GM12878 (cell line): ENCODE data around the gene OR7A17. TPM values are rescaled to one million over a fixed set of nuclear protein-coding genes. Genes with fewer than 3 reads are reported as not detected.

Experiments used
- ATAC-seq: fragments of 200-7000 bp; cut with Tn5 transposase; 3 replicates; pipeline ENCODE4 v1.9.1; 2020; ENCODE audit warnings: mild to moderate bottlenecking, moderate library complexity
- BruUV-seq: library from RNA; stranded (reverse); fragments of 400-500 nt; replicated peaks from 2 replicates; lab custom pipeline; 2021; lab: Mats Ljungman, UMichigan
- CTCF ChIA-PET: fragments of 300-600 bp; sonication (Branson Sonifier 250); formaldehyde crosslinking; extraction: SDS; loops from one replicate; lab custom pipeline; 2021; ENCODE audit warnings: inconsistent platforms; lab: Yijun Ruan, JAX
- POLR2A ChIA-PET: fragments of 350-600 bp; formaldehyde crosslinking; extraction: SDS; loops from one replicate; lab custom pipeline; 2021; ENCODE audit warnings: inconsistent platforms; lab: Charles Lee
- RAD21 ChIA-PET: fragments of 300-600 bp; sonication (Branson Sonifier 250); formaldehyde crosslinking; loops from one replicate; lab custom pipeline; 2023; ENCODE audit warnings: antibody characterized with exemption; ENCODE audit not compliant: unreplicated experiment; lab: Charles Lee
- SMC1A ChIA-PET: fragments of 300-600 bp; sonication (Branson Sonifier 250); formaldehyde crosslinking; loops from one replicate; lab custom pipeline; 2023; ENCODE audit not compliant: unreplicated experiment, uncharacterized antibody; lab: Charles Lee
- DNase-seq: peaks from one replicate; pipeline ENCODE4 v3.0.0-alpha.2; 2011; ENCODE audit warnings: low read depth, low spot score
- FAIRE-seq: peaks from 3 replicates; lab custom pipeline; 2011; peaks lifted over from hg19 to GRCh38; lab: Jason Lieb, UNC
- H2AFZ ChIP-seq: 2 replicates; pipeline ENCODE4 v1.6.0; 2011; ENCODE audit warnings: low read depth, low read length, control low read depth; ENCODE audit not compliant: control insufficient read depth
- H3K27ac ChIP-seq: 2 replicates; pipeline ENCODE4 v1.5.1; 2011; ENCODE audit warnings: control low read depth; ENCODE audit not compliant: control insufficient read depth, insufficient read depth
- H3K27me3 ChIP-seq, 2 experiments: replicated peaks in 1 of 2; 2 replicates each; pipeline versions ENCODE4 v1.6.0 to v1.6.1; 2011; ENCODE audit warnings: low read length in 1 of 2; ENCODE audit not compliant: control insufficient read depth in 2 of 2, insufficient read depth in 2 of 2
- H3K36me3 ChIP-seq, 2 experiments: 2 replicates each; pipeline ENCODE4 v1.5.1; 2011; ENCODE audit warnings: low read length in 1 of 2; ENCODE audit not compliant: control insufficient read depth in 2 of 2, insufficient read depth in 2 of 2
- H3K4me1 ChIP-seq: 2 replicates; pipeline ENCODE4 v1.6.1; 2011; ENCODE audit warnings: mild to moderate bottlenecking, low read length, moderate library complexity, mixed read lengths; ENCODE audit not compliant: control insufficient read depth, insufficient read depth
- H3K4me2 ChIP-seq: 2 replicates; pipeline ENCODE4 v1.6.0; 2011; ENCODE audit warnings: control low read depth; ENCODE audit not compliant: control insufficient read depth, insufficient read depth
- H3K4me3 ChIP-seq: fragments of 200-600 bp; sonication (generic); 2 replicates; pipeline ENCODE4 v1.5.1; 2016
- H3K79me2 ChIP-seq: 2 replicates; pipeline ENCODE4 v1.6.0; 2011; ENCODE audit warnings: low read length; ENCODE audit not compliant: control insufficient read depth, insufficient read depth
- H3K9ac ChIP-seq: 2 replicates; pipeline ENCODE4 v1.8.0; 2011; ENCODE audit warnings: low read length, control low read depth, mixed read lengths; ENCODE audit not compliant: control insufficient read depth, insufficient read depth
- H3K9me3 ChIP-seq: replicated peaks from 3 replicates; pipeline ENCODE4 v1.5.1; 2011; ENCODE audit warnings: mild to moderate bottlenecking, low read length; ENCODE audit not compliant: control insufficient read depth, insufficient read depth
- H4K20me1 ChIP-seq: 2 replicates; pipeline ENCODE4 v1.6.0; 2011; ENCODE audit not compliant: control insufficient read depth, insufficient read depth
- ATF2 ChIP-seq: IDR thresholded peaks from 2 replicates; pipeline ENCODE4 v1.6.1; 2012; ENCODE audit warnings: low read length, inconsistent platforms
- BCL3 ChIP-seq: IDR thresholded peaks from 2 replicates; pipeline ENCODE4 v1.6.1; 2011; ENCODE audit warnings: borderline replicate concordance, low read depth, mild to moderate bottlenecking, moderate library complexity, low read length; ENCODE audit not compliant: insufficient read depth, poor library complexity, severe bottlenecking
- CBX5 ChIP-seq: sonication (generic); IDR thresholded peaks from 2 replicates; pipeline ENCODE4 v1.6.1; 2016; ENCODE audit warnings: low read depth, moderate library complexity, mild to moderate bottlenecking, inconsistent platforms
- EED ChIP-seq: sonication (generic); IDR thresholded peaks from 2 replicates; pipeline ENCODE4 v1.6.1; 2016; ENCODE audit warnings: antibody characterized with exemption, low read depth
- ELK1 ChIP-seq: IDR thresholded peaks from 2 replicates; pipeline ENCODE4 v1.6.1; 2012; ENCODE audit warnings: low read depth, low read length, improper control_type of control experiment
- IKZF1 ChIP-seq: fragments of 450-650 bp; conservative IDR thresholded peaks from 2 replicates; pipeline ENCODE4 v1.6.1; 2017; ENCODE audit warnings: antibody characterized with exemption, mild to moderate bottlenecking
- MTA2 ChIP-seq: fragments of 450-650 bp; IDR thresholded peaks from 2 replicates; pipeline ENCODE4 v1.6.1; 2016; ENCODE audit warnings: low read depth, mild to moderate bottlenecking, moderate library complexity
- NR2C1 ChIP-seq: fragments of 450-650 bp; IDR thresholded peaks from 2 replicates; pipeline ENCODE4 v1.6.1; 2017; ENCODE audit warnings: antibody characterized with exemption, mild to moderate bottlenecking, moderate library complexity
- POU2F2 ChIP-seq: IDR thresholded peaks from 3 replicates; pipeline ENCODE4 v1.6.1; 2011; ENCODE audit warnings: low read depth, mild to moderate bottlenecking, low read length, borderline replicate concordance
- RAD21 ChIP-seq: IDR thresholded peaks from 2 replicates; pipeline ENCODE4 v1.6.1; 2011; ENCODE audit warnings: mild to moderate bottlenecking, low read depth, low read length, moderate library complexity; ENCODE audit not compliant: insufficient read depth
- REST ChIP-seq: IDR thresholded peaks from 2 replicates; pipeline ENCODE4 v1.6.1; 2012; ENCODE audit warnings: mild to moderate bottlenecking, low read depth, low read length
- SMAD1 ChIP-seq: fragments of 450-650 bp; IDR thresholded peaks from 2 replicates; pipeline ENCODE4 v1.6.1; 2018; ENCODE audit warnings: mild to moderate bottlenecking, low read depth; ENCODE audit not compliant: partially characterized antibody
- SMC3 ChIP-seq: IDR thresholded peaks from 2 replicates; pipeline ENCODE4 v1.6.1; 2011; ENCODE audit warnings: low read length, improper control_type of control experiment, borderline replicate concordance
- ZBTB4 ChIP-seq: fragments of 450-650 bp; formaldehyde crosslinking; IDR thresholded peaks from 2 replicates; pipeline ENCODE4 v1.4.0; 2022; ENCODE audit warnings: mild to moderate bottlenecking, moderate library complexity
- WGBS: methylation state at CpG from one replicate; pipeline ENCODE4 v1.1.6; 2016; ENCODE audit warnings: low lambda C conversion rate; ENCODE audit not compliant: insufficient replicate concordance, insufficient coverage; ENCODE audit errors: missing lambda C conversion rate; 5-methylcytosine and 5-hydroxymethylcytosine counted together
- in situ Hi-C: fragments of 300-500 bp; cut with MboI; formaldehyde crosslinking; loops from 9 replicates; pipeline ENCODE4 v1.14.3; 2018; ENCODE audit warnings: mixed read lengths
- intact Hi-C: fragments of 100-400 bp; cut with micrococcal nuclease; formaldehyde crosslinking; loops from one replicate; pipeline ENCODE4 v1.14.2; 2022; ENCODE audit not compliant: unreplicated experiment
- polyA plus RNA-seq, 11 experiments: library from polyadenylated mRNA; depleted of rRNA in 4 of 11; unstranded in 6 of 11; stranded (reverse) in 5 of 11; fragments of >200 nt; fragmentation: Nextera tagmentation in 4 of 11; fragmentation: Illumina TruSeq in 1 of 11; extraction: Ambion mirVana in 4 of 11; extraction: Trizol in 1 of 11; gene quantifications; 1 replicate in 1 of 11; 2 replicates in 10 of 11; pipeline versions ENCODE4 v1.2.1 to v1.2.3, GENCODE V29; 2011 to 2016; ENCODE audit warnings: inconsistent platforms in 2 of 11, missing spikeins in 2 of 11, low read depth in 1 of 11
- total RNA-seq, 4 experiments: library from RNA; depleted of rRNA in 3 of 4; stranded (reverse); fragments of >200 nt in 3 of 4; fragmentation: Illumina TruSeq in 1 of 4; extraction: Trizol in 1 of 4; gene quantifications; 2 replicates each; pipeline versions ENCODE4 v1.2.1 to v1.2.3, GENCODE V29; 2013 to 2021

The OR7A17 gene
- total and polyA plus RNA-seq, 10 of the 15 experiments (the other 5 are each of a cell fraction or from before 2014, with no cell fraction given) = not detected

GRCh38 chr19:14933506-14933905, 47.6 kb upstream of the OR7A17 start:
- no peak overlapping the region for H3K4me3 ChIP-seq
- no peak for FAIRE-seq
- H4K20me1 ChIP-seq = no peaks in the 10 kb centered on the region
- WGBS = 0% methylated on average over 1 of the region's 1 CpG
- intact Hi-C loops = no loop called here
- CTCF ChIA-PET = no interaction called here
- H3K27ac ChIP-seq = no peak overlapping the region
- H3K79me2 ChIP-seq = no peaks in the 10 kb centered on the region
- H3K9me3 ChIP-seq = no peaks in the 10 kb centered on the region
- no peaks in the 10 kb centered on the region for H3K4me1 ChIP-seq
- no peak overlapping the region for H3K4me2 ChIP-seq
- RAD21 ChIA-PET = no interaction called here
- SMC1A ChIA-PET = no interaction called here
- H2AFZ ChIP-seq = no peak overlapping the region
- no peaks in the 10 kb centered on the region for H3K27me3 ChIP-seq
- POLR2A ChIA-PET = no interaction called here
- ATAC-seq = no peak
- no peak for DNase-seq
- H3K36me3 ChIP-seq = no peaks in the 10 kb centered on the region
- BruUV-seq = no TSS peak
- H3K9ac ChIP-seq = no peak overlapping the region
- in situ Hi-C loops = no loop called here
- TF ChIP-seq EED (no peak), POU2F2 (no peak), REST (no peak), RAD21 (no peak), SMC3 (no peak), MTA2 (no peak), NR2C1 (no peak), IKZF1 (no peak), ATF2 (no peak), BCL3 (no peak), ZBTB4 (no peak), CBX5 (no peak), ELK1 (no peak), SMAD1 (no peak)
